Heart left ventricle (tissue), 13 donors: Measurements from ENCODE around the gene SPATA2L.

Source experiments
- CTCF ChIP-seq, 12 donors: fragments of 200-600 bp; sonication (generic) in 4 of 12; IDR thresholded peaks; one replicate each; pipeline versions ENCODE4 v1.5.0 to v1.8.0; 2018 to 2022; ENCODE audit warnings: antibody characterized with exemption in 12 of 12, mild to moderate bottlenecking in 5 of 12
- POLR2A ChIP-seq, 2 donors: fragments of 450-650 bp; IDR thresholded peaks; one replicate each; pipeline ENCODE4 v1.6.1; 2017; ENCODE audit warnings: antibody characterized with exemption in 2 of 2, mild to moderate bottlenecking in 2 of 2, moderate library complexity in 2 of 2
- donor health status: ischemic (EF 13 %, LVEDD 7.1; RV severe dilation, severe dysfunction).
- donor health status: DM: no; HTN: yes; CAD: no.
- donor health status: DM: no; HTN: no; CAD: no.
- donor health status: ischemic (EF 25% LVEDD 6.9; RV normal size, moderate dysfunction).
- donor health status: ischemic (EF 25% LVEDD 5.7; RV mildly dilated, moderate dysfunction).
- donor health status: ischemic (EF 35%, LVEDD 5.7; RV mildly dilated, moderate dysfunction).
- donor health status: nonischemic (EF 11% LVEDD 7.7; RV severe dilation, severe dysfunction).
- donor health status: DM: yes; HTN: yes; CAD: no.
- donor health status: PGD.
- donor health status: ischemic (EF 29% LVEDD 5.4; RV normal size, mild dysfunction).
- donor health status: nonischemic (EF 23%, LVEDD 6.1; RV moderate dilation, normal function).

- TF ChIP-seq CTCF (IDR thresholded peaks at IDR 0.05) (no peak), POLR2A (IDR thresholded peaks at IDR 0.05) (no peak)
Measured at GRCh38 chr16:89720551-89720812, 19.0 kb upstream of the SPATA2L start.
